GM12878 (cell line): ENCODE measurements around the gene MAD1L1. TPM values are rescaled to one million over a fixed set of nuclear protein-coding genes. Genes with fewer than 3 reads are reported as not detected.

Source experiments
- ATAC-seq: fragments of 200-7000 bp; cut with Tn5 transposase; 3 replicates; pipeline ENCODE4 v1.9.1; 2020; ENCODE audit warnings: mild to moderate bottlenecking, moderate library complexity
- BruUV-seq: library from RNA; stranded (reverse); fragments of 400-500 nt; replicated peaks from 2 replicates; lab custom pipeline; 2021; lab: Mats Ljungman, UMichigan
- CTCF ChIA-PET: fragments of 300-600 bp; sonication (Branson Sonifier 250); formaldehyde crosslinking; extraction: SDS; loops from one replicate; lab custom pipeline; 2021; ENCODE audit warnings: inconsistent platforms; lab: Yijun Ruan, JAX
- POLR2A ChIA-PET: fragments of 350-600 bp; formaldehyde crosslinking; extraction: SDS; loops from one replicate; lab custom pipeline; 2021; ENCODE audit warnings: inconsistent platforms; lab: Charles Lee
- RAD21 ChIA-PET: fragments of 300-600 bp; sonication (Branson Sonifier 250); formaldehyde crosslinking; loops from one replicate; lab custom pipeline; 2023; ENCODE audit warnings: antibody characterized with exemption; ENCODE audit not compliant: unreplicated experiment; lab: Charles Lee
- SMC1A ChIA-PET: fragments of 300-600 bp; sonication (Branson Sonifier 250); formaldehyde crosslinking; loops from one replicate; lab custom pipeline; 2023; ENCODE audit not compliant: unreplicated experiment, uncharacterized antibody; lab: Charles Lee
- DNase-seq: peaks from one replicate; pipeline ENCODE4 v3.0.0-alpha.2; 2011; ENCODE audit warnings: low read depth, low spot score
- FAIRE-seq: peaks from 3 replicates; lab custom pipeline; 2011; peaks lifted over from hg19 to GRCh38; lab: Jason Lieb, UNC
- H2AFZ ChIP-seq: 2 replicates; pipeline ENCODE4 v1.6.0; 2011; ENCODE audit warnings: low read depth, low read length, control low read depth; ENCODE audit not compliant: control insufficient read depth
- H3K27ac ChIP-seq: 2 replicates; pipeline ENCODE4 v1.5.1; 2011; ENCODE audit warnings: control low read depth; ENCODE audit not compliant: control insufficient read depth, insufficient read depth
- H3K27me3 ChIP-seq, 2 experiments: replicated peaks in 1 of 2; 2 replicates each; pipeline versions ENCODE4 v1.6.0 to v1.6.1; 2011; ENCODE audit warnings: low read length in 1 of 2; ENCODE audit not compliant: control insufficient read depth in 2 of 2, insufficient read depth in 2 of 2
- H3K36me3 ChIP-seq, 2 experiments: 2 replicates each; pipeline ENCODE4 v1.5.1; 2011; ENCODE audit warnings: low read length in 1 of 2; ENCODE audit not compliant: control insufficient read depth in 2 of 2, insufficient read depth in 2 of 2
- H3K4me1 ChIP-seq: 2 replicates; pipeline ENCODE4 v1.6.1; 2011; ENCODE audit warnings: mild to moderate bottlenecking, low read length, moderate library complexity, mixed read lengths; ENCODE audit not compliant: control insufficient read depth, insufficient read depth
- H3K4me2 ChIP-seq: 2 replicates; pipeline ENCODE4 v1.6.0; 2011; ENCODE audit warnings: control low read depth; ENCODE audit not compliant: control insufficient read depth, insufficient read depth
- H3K4me3 ChIP-seq: fragments of 200-600 bp; sonication (generic); 2 replicates; pipeline ENCODE4 v1.5.1; 2016
- H3K79me2 ChIP-seq: 2 replicates; pipeline ENCODE4 v1.6.0; 2011; ENCODE audit warnings: low read length; ENCODE audit not compliant: control insufficient read depth, insufficient read depth
- H3K9ac ChIP-seq: 2 replicates; pipeline ENCODE4 v1.8.0; 2011; ENCODE audit warnings: low read length, control low read depth, mixed read lengths; ENCODE audit not compliant: control insufficient read depth, insufficient read depth
- H3K9me3 ChIP-seq: replicated peaks from 3 replicates; pipeline ENCODE4 v1.5.1; 2011; ENCODE audit warnings: mild to moderate bottlenecking, low read length; ENCODE audit not compliant: control insufficient read depth, insufficient read depth
- H4K20me1 ChIP-seq: 2 replicates; pipeline ENCODE4 v1.6.0; 2011; ENCODE audit not compliant: control insufficient read depth, insufficient read depth
- CBFB ChIP-seq: IDR thresholded peaks from 2 replicates; pipeline ENCODE4 v1.6.1; 2016; ENCODE audit warnings: antibody characterized with exemption, low read depth
- CBX3 ChIP-seq: fragments of 200-600 bp; sonication (generic); IDR thresholded peaks from 2 replicates; pipeline ENCODE4 v1.6.1; 2016; ENCODE audit warnings: low read depth, borderline replicate concordance
- CREB1 ChIP-seq: IDR thresholded peaks from 2 replicates; pipeline ENCODE4 v1.6.1; 2012; ENCODE audit warnings: low read depth, mild to moderate bottlenecking, inconsistent platforms
- ETV6 ChIP-seq, 2 experiments: fragments of 450-650 bp in 1 of 2; IDR thresholded peaks in 1 of 2; conservative IDR thresholded peaks in 1 of 2; 2 replicates each; pipeline ENCODE4 v1.6.1; 2014; ENCODE audit warnings: antibody characterized with exemption in 1 of 2, borderline replicate concordance in 1 of 2, low read depth in 1 of 2, mild to moderate bottlenecking in 1 of 2, moderate library complexity in 1 of 2
- JUND ChIP-seq: IDR thresholded peaks from 2 replicates; pipeline ENCODE4 v1.6.1; 2012; ENCODE audit warnings: low read depth, mild to moderate bottlenecking, low read length, improper control_type of control experiment, moderate library complexity
- KLF5 ChIP-seq: fragments of 450-650 bp; IDR thresholded peaks from 2 replicates; pipeline ENCODE4 v1.6.1; 2014; ENCODE audit warnings: mild to moderate bottlenecking; ENCODE audit not compliant: partially characterized antibody
- MTA2 ChIP-seq: fragments of 450-650 bp; IDR thresholded peaks from 2 replicates; pipeline ENCODE4 v1.6.1; 2016; ENCODE audit warnings: low read depth, mild to moderate bottlenecking, moderate library complexity
- NFYA ChIP-seq: IDR thresholded peaks from 2 replicates; pipeline ENCODE4 v1.6.1; 2011; ENCODE audit warnings: low read depth, mild to moderate bottlenecking, low read length, improper control_type of control experiment, borderline replicate concordance
- RELA ChIP-seq: fragments of 450-650 bp; IDR thresholded peaks from 2 replicates; pipeline ENCODE4 v1.8.0; 2014; ENCODE audit warnings: borderline replicate concordance; ENCODE audit not compliant: partially characterized antibody
- RFX5 ChIP-seq: IDR thresholded peaks from 2 replicates; pipeline ENCODE4 v1.6.1; 2011; ENCODE audit warnings: low read depth, low read length, improper control_type of control experiment
- SMARCA5 ChIP-seq: fragments of 450-650 bp; IDR thresholded peaks from 2 replicates; pipeline ENCODE4 v1.6.1; 2017; ENCODE audit warnings: mild to moderate bottlenecking
- WGBS: methylation state at CpG from one replicate; pipeline ENCODE4 v1.1.6; 2016; ENCODE audit warnings: low lambda C conversion rate; ENCODE audit not compliant: insufficient replicate concordance, insufficient coverage; ENCODE audit errors: missing lambda C conversion rate; 5-methylcytosine and 5-hydroxymethylcytosine counted together
- in situ Hi-C: fragments of 300-500 bp; cut with MboI; formaldehyde crosslinking; loops from 9 replicates; pipeline ENCODE4 v1.14.3; 2018; ENCODE audit warnings: mixed read lengths
- intact Hi-C: fragments of 100-400 bp; cut with micrococcal nuclease; formaldehyde crosslinking; loops from one replicate; pipeline ENCODE4 v1.14.2; 2022; ENCODE audit not compliant: unreplicated experiment
- polyA plus RNA-seq, 11 experiments: library from polyadenylated mRNA; depleted of rRNA in 4 of 11; unstranded in 6 of 11; stranded (reverse) in 5 of 11; fragments of >200 nt; fragmentation: Nextera tagmentation in 4 of 11; fragmentation: Illumina TruSeq in 1 of 11; extraction: Ambion mirVana in 4 of 11; extraction: Trizol in 1 of 11; gene quantifications; 1 replicate in 1 of 11; 2 replicates in 10 of 11; pipeline versions ENCODE4 v1.2.1 to v1.2.3, GENCODE V29; 2011 to 2016; ENCODE audit warnings: inconsistent platforms in 2 of 11, missing spikeins in 2 of 11, low read depth in 1 of 11
- total RNA-seq, 4 experiments: library from RNA; depleted of rRNA in 3 of 4; stranded (reverse); fragments of >200 nt in 3 of 4; fragmentation: Illumina TruSeq in 1 of 4; extraction: Trizol in 1 of 4; gene quantifications; 2 replicates each; pipeline versions ENCODE4 v1.2.1 to v1.2.3, GENCODE V29; 2013 to 2021
- TF ChIP-seq, protein P1 (sequence below): fragments of 450-650 bp; IDR thresholded peaks from 2 replicates; pipeline ENCODE4 v1.6.1; 2016; ENCODE audit warnings: mild to moderate bottlenecking

MAD1L1 gene
- total and polyA plus RNA-seq, 10 of the 15 experiments (the other 5 are each of a cell fraction or from before 2014, with no cell fraction given) = 2.2 to 76.8 (median 38.3) TPM

DNA sequence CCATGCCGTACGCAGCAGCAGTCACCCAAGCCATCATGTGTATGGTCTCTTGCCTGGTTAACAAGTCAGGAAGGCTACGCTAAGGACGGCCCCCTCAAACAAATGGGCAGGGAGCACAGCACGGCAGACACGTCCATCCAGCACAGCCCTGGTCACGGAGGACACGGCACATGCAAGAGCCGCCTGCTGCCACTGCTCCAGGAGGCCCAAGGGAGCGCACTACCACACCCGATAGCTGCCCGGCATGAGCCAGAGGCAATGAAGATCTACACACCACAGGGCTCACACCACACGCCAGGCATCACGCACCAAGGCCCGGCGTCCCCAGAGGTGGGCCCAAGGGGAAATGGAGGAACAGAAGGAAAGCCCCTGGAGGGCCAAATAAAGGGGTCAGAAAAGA, 134.2 kb downstream of the MAD1L1 start:
- H3K4me3 ChIP-seq = no peak overlapping the region
- in situ Hi-C loops = no loop called here
- BruUV-seq = no TSS peak
- no peaks in the 10 kb centered on the region for H3K27me3 ChIP-seq
- POLR2A ChIA-PET = no interaction called here
- no peak for DNase-seq
- intact Hi-C loops = no loop called here
- no peak for TF ChIP-seq MTA2
- TF ChIP-seq KLF5 = no peak
- TF ChIP-seq SMARCA5 = no peak
- no peak for TF ChIP-seq CBX3
- TF ChIP-seq, protein P1, sequence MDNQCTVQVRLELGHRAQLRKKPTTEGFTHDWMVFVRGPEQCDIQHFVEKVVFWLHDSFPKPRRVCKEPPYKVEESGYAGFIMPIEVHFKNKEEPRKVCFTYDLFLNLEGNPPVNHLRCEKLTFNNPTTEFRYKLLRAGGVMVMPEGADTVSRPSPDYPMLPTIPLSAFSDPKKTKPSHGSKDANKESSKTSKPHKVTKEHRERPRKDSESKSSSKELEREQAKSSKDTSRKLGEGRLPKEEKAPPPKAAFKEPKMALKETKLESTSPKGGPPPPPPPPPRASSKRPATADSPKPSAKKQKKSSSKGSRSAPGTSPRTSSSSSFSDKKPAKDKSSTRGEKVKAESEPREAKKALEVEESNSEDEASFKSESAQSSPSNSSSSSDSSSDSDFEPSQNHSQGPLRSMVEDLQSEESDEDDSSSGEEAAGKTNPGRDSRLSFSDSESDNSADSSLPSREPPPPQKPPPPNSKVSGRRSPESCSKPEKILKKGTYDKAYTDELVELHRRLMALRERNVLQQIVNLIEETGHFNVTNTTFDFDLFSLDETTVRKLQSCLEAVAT = no peak
- no peak for ATAC-seq
- no peak overlapping the region for H2AFZ ChIP-seq
- no peaks in the 10 kb centered on the region for H3K9me3 ChIP-seq
- H3K27ac ChIP-seq = no peak overlapping the region
- no peak for FAIRE-seq
- SMC1A ChIA-PET = interaction anchor here (2.2 to 2.3 kb wide), 2 partner anchors 83 to 97 kb away, joined by 13 to 15 read pairs; no protein-coding TSS in a partner anchor
- H3K4me2 ChIP-seq = no peak overlapping the region
- H3K36me3 ChIP-seq = peaks cover 0 to 4% of the 10 kb centered on the region in 2 experiments; a peak in 2 of 4 replicates
- RAD21 ChIA-PET = interaction anchor here (1.5 to 1.9 kb wide), 2 partner anchors 10 to 26 kb away, joined by 4 to 6 read pairs; no protein-coding TSS in a partner anchor
- H3K9ac ChIP-seq = no peak overlapping the region
- peaks cover 21% of the 10 kb centered on the region for H3K4me1 ChIP-seq
- no peaks in the 10 kb centered on the region; the same call in 1 of the 2 replicates for H3K79me2 ChIP-seq
- CTCF ChIA-PET = interaction anchor here (1.3 to 2.9 kb wide), 4 partner anchors 68 to 250 kb away, joined by 3 to 27 read pairs (median 18); no protein-coding TSS in a partner anchor
- H4K20me1 ChIP-seq = no peaks in the 10 kb centered on the region
- 83% methylated on average over 16 of the region's 16 CpGs for WGBS

DNA sequence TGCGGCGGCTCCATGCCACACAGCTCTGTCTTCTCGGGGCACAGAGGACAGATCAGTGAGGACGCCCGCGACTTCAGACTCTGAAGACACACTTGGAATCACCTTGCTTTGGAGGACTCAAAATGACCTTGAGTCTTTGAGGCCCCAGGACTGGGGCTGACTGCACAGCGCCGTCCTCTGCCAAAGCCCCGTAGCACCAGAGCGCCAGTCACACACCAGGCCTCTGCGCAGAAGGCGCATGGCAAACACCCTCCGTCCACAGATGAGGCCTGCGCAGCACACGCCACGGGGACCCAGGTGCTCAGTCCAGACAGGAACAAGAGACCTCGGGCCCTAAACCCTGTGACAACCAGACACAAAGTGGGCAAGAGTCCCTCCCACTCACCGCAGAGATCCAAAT, 134.7 kb downstream of the MAD1L1 start:
- BruUV-seq = no TSS peak
- in situ Hi-C loops (no loop called here), intact Hi-C loops (no loop called here)
- ChIA-PET CTCF (interaction anchor here (2.9 kb wide), 1 partner anchor 250 kb away, joined by 21 read pairs; no protein-coding TSS in a partner anchor), POLR2A (no interaction called here), SMC1A (interaction anchor here (2.3 kb wide), 1 partner anchor 83 kb away, joined by 13 read pairs; no protein-coding TSS in a partner anchor), RAD21 (no interaction called here)
- H3K27ac ChIP-seq = no peak overlapping the region
- H3K79me2 ChIP-seq = no peaks in the 10 kb centered on the region; the same call in 1 of the 2 replicates
- peaks cover 0 to 4% of the 10 kb centered on the region in 2 experiments; a peak in 2 of 4 replicates for H3K36me3 ChIP-seq
- no peak overlapping the region for H3K4me2 ChIP-seq
- WGBS = 96% methylated on average over 18 of the region's 18 CpGs
- no peak overlapping the region for H3K4me3 ChIP-seq
- DNase-seq = no peak
- TF ChIP-seq CBFB = no peak
- TF ChIP-seq RELA = no peak
- TF ChIP-seq KLF5 = no peak
- no peak for TF ChIP-seq RFX5
- TF ChIP-seq CREB1 = no peak
- TF ChIP-seq JUND = no peak
- TF ChIP-seq NFYA = no peak
- no peak for TF ChIP-seq ETV6 (conservative IDR thresholded peaks at IDR 0.05 in 1 of 2, IDR thresholded peaks at IDR 0.05 in 1 of 2; ENCODE audit: borderline replicate concordance in 1 of 2, low read depth in 1 of 2)
- H3K9ac ChIP-seq = no peak overlapping the region
- H2AFZ ChIP-seq = no peak overlapping the region
- peaks cover 21% of the 10 kb centered on the region for H3K4me1 ChIP-seq
- no peak for ATAC-seq
- FAIRE-seq = no peak
- H4K20me1 ChIP-seq = no peaks in the 10 kb centered on the region
- no peaks in the 10 kb centered on the region for H3K27me3 ChIP-seq
- H3K9me3 ChIP-seq = no peaks in the 10 kb centered on the region
